Dendritic cell treated with granulocyte-macrophage colony-stimulating factor and Interleukin-4, amounts not matched to agents 40 ng/mL and 50 ng/mL, for 4 days (primary cell): ENCODE results near the gene ZNF79.

Experiments used
- H3K27ac Mint-ChIP-seq: one replicate; pipeline ENCODE4 v1.8.0; 2022; ENCODE audit warnings: mild to moderate bottlenecking, mixed read lengths
- H3K27me3 Mint-ChIP-seq: one replicate; pipeline ENCODE4 v1.8.0; 2022; ENCODE audit warnings: mild to moderate bottlenecking, mixed read lengths
- H3K36me3 Mint-ChIP-seq: one replicate; pipeline ENCODE4 v1.8.0; 2022; ENCODE audit warnings: low read depth, mixed read lengths
- H3K4me1 Mint-ChIP-seq: one replicate; pipeline ENCODE4 v1.8.0; 2022; ENCODE audit warnings: low read depth, mixed read lengths
- H3K4me3 Mint-ChIP-seq: one replicate; pipeline ENCODE4 v1.8.0; 2022; ENCODE audit warnings: mild to moderate bottlenecking, moderate library complexity, mixed read lengths
- H3K9me3 Mint-ChIP-seq: one replicate; pipeline ENCODE4 v1.8.0; 2022; ENCODE audit warnings: mixed read lengths
- intact Hi-C: fragments of 100-400 bp; cut with micrococcal nuclease; formaldehyde crosslinking; loops from one replicate; pipeline ENCODE4 v1.15.0; 2022

ZNF79 gene

DNA sequence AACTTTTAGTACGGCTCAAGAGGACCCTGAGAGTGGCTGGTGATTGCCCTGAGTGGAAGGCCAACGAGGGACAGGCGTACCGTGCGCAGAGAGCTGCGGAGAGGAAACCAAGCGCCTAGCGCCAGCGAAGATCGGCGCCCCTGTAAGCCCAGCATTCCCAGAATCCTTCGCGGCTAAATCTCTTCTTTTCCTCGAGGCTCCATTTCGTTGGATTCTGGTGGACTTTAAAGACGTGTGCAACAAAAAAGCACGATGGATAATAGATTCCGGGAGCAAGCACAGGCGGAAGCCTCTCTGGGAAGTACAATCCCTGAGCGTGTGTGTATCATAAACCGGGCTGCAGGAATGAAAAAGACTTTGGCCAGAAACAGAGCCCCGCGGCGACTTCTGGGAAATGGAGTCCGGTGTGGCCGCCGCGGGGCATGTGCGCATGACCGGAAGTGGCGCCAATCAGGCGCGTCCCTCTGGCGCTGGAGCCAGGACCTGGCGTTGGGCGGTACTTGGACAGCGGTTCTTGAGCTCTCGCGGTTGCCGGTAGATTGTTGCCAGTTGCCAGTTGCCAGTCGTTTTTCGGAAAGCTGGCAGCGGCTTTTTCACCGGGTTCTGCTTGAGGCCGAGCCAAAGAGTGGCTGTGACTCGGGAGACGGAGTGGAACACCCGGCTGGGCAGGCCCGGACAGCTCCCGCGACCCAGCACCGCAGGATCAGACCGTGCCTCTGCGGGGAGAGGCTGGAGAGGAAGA is at the start of gene ZNF79:
ZNF79 (plus strand) TSS at position 449 of the 742 bp plus-strand sequence. CDS start 406 bp downstream, outside the sequence.
- Mint-ChIP-seq H3K27me3 (no peaks in the 10 kb centered on the region), H3K27ac (peak within 1 kb of the TSS; percentile 94), H3K4me1 (peaks cover 52% of the 10 kb centered on the region), H3K9me3 (no peaks in the 10 kb centered on the region), H3K36me3 (peaks cover 40% of the 10 kb centered on the region), H3K4me3 (peak within 1 kb of the TSS; percentile 99)
- intact Hi-C loops = loop anchor here (1.0 to 10.0 kb wide), 3 partner anchors 27 to 199 kb away; partner anchors contain the start of genes LRSAM1, RPL12 and SLC2A8

DNA sequence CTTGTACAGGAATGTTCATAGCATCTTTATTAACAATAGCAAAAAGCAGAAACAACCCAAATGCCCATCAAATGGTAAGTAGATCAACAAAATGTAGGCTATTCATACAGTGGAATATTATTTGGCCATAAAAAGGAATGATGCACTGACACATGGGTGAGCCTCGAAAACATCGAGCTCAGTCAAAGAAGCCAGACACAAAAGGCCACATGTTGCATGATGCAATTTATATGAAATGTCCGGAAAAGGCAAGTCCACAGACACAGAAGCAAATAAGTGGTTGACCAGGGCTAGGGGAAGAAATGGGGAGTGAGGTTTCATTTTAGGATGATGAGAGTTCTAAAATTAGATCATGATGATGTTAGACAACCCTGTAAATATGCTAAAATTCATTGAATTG is 43.7 kb upstream of the ZNF79 start:
- intact Hi-C loops = no loop called here
- Mint-ChIP-seq H3K4me1 (no peaks in the 10 kb centered on the region), H3K27ac (no peak overlapping the region), H3K27me3 (peaks cover 23% of the 10 kb centered on the region), H3K9me3 (peaks cover 14% of the 10 kb centered on the region), H3K36me3 (no peaks in the 10 kb centered on the region), H3K4me3 (no peak overlapping the region)

DNA sequence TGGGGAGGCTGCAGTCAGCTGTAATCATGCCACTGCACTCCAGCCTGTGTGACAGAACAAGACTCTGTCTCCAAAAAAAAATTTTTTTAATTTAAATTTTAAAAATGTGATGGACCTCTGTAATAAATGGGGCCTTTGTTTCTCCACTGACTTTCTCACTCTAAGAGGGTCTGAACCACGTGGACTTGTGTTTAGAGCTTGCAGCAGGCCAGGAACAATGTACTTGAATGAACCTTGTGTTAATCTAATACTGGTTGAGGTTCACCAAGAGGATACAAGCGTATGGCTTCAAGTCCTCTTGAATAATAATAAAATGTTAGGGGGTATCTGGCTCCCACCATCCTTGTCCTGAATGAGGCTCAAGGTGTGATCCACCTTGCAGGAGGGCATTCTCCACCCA is 41.6 kb upstream of the ZNF79 start:
- Mint-ChIP-seq H3K27me3 (peaks cover 22% of the 10 kb centered on the region), H3K36me3 (no peaks in the 10 kb centered on the region), H3K4me3 (no peak overlapping the region), H3K9me3 (peaks cover 14% of the 10 kb centered on the region), H3K27ac (no peak overlapping the region), H3K4me1 (no peaks in the 10 kb centered on the region)
- intact Hi-C loops = no loop called here

DNA sequence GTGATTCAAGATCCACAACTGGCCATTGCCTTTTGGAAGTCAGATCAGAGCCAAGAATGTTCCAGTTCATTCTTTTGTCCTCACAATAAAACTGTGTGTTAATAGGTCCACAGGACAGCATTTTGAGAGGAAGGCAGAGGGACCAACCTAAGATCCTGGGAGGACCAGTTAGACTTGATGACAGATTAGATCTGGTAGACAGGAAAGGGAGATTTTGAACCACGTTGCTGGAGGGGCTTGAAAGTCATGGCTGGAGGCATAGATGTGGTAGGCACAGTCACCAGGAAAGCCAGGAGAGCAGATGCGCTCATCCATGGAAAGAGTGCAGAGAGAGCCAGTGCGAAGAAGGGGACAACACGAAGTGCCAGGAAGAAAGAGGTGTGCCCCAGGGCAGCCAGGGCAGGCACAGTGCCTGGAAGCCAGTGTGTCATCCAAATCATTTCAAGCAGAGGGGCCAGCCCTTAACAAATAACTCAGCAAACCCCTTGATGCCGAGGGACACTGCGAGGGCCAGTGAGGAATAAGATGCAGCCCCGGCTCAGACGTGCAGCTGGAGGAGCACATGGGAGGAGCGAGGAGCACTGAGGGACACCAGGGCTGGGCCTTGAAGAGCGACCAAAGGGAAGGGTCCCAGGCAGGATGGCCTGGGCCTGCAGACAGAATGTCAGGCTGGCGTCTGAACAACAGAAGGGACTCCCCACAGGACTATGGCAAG is 40.0 kb upstream of the ZNF79 start:
- Mint-ChIP-seq H3K27ac (no peak overlapping the region), H3K4me1 (peaks cover 14% of the 10 kb centered on the region), H3K4me3 (no peak overlapping the region), H3K27me3 (peaks cover 23% of the 10 kb centered on the region), H3K36me3 (no peaks in the 10 kb centered on the region), H3K9me3 (peaks cover 2% of the 10 kb centered on the region)
- intact Hi-C loops = no loop called here

DNA sequence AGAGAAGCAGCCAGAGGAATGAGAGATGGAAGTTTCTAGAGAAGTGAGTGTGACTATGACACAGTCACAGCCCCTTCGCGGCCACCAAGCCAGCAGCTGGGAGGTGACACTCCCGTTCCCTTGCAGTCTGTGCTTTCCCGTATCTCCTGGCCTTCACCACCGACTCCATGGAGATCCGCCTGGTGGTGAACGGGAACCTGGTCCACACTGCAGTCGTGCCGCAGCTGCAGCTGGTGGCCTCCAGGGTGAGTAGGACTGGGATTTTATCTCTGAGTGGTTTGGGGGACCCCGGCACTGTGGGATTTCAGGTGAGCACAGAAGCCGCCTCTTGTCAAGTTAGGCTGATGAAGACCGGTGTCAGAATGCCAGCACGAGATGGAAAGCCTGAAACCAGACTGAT is 39.3 kb upstream of the ZNF79 start:
- Mint-ChIP-seq H3K27me3 (peaks cover 23% of the 10 kb centered on the region), H3K4me3 (no peak overlapping the region), H3K4me1 (peaks cover 14% of the 10 kb centered on the region), H3K9me3 (no peaks in the 10 kb centered on the region), H3K27ac (no peak overlapping the region), H3K36me3 (no peaks in the 10 kb centered on the region)
- intact Hi-C loops = no loop called here

DNA sequence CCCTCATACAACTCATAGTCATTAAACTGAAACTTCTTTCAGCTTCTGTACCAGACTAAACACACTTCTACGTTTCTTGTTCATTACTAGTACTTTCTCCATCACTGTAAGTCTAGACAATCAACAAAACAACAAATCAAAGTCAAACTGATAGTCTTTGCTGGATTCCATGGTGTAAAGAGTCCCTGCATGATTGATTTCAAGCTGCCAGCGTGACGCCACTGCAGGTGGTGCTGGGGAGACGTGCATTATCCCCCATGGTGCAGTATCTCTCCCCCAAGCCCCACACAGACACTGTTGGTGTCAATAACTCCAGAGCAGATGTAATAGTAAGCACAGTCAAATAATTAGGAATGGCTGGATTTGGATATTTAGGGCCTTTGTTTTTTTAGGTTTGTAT is 37.9 kb upstream of the ZNF79 start:
- Mint-ChIP-seq H3K27me3 (peaks cover 23% of the 10 kb centered on the region), H3K4me3 (no peak overlapping the region), H3K9me3 (no peaks in the 10 kb centered on the region), H3K27ac (no peak overlapping the region), H3K36me3 (no peaks in the 10 kb centered on the region), H3K4me1 (peaks cover 14% of the 10 kb centered on the region)
- intact Hi-C loops = no loop called here

DNA sequence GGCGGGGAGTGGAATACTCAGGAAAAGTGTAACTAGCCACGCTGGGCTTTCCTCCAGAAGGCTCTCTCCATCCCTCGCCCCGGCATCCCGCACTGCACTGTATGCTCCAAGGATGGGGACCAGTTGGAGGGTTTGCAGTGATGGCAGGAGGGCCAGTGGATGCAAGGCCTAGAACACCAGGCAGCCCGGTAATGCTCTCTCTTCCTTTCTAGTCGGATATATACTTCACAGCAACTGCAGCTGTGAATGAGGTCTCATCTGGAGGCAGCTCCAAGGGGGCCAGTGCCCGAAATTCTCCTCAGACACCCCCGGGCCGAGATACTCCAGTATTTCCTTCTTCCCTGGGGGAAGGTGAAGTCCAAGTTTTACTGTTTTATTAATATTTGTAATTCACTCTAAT is 37.2 kb upstream of the ZNF79 start:
- no peak overlapping the region for H3K27ac Mint-ChIP-seq
- no peaks in the 10 kb centered on the region for H3K9me3 Mint-ChIP-seq
- H3K36me3 Mint-ChIP-seq = no peaks in the 10 kb centered on the region
- no peak overlapping the region for H3K4me3 Mint-ChIP-seq
- intact Hi-C loops = no loop called here
- peaks cover 21% of the 10 kb centered on the region for H3K27me3 Mint-ChIP-seq
- peaks cover 15% of the 10 kb centered on the region for H3K4me1 Mint-ChIP-seq

DNA sequence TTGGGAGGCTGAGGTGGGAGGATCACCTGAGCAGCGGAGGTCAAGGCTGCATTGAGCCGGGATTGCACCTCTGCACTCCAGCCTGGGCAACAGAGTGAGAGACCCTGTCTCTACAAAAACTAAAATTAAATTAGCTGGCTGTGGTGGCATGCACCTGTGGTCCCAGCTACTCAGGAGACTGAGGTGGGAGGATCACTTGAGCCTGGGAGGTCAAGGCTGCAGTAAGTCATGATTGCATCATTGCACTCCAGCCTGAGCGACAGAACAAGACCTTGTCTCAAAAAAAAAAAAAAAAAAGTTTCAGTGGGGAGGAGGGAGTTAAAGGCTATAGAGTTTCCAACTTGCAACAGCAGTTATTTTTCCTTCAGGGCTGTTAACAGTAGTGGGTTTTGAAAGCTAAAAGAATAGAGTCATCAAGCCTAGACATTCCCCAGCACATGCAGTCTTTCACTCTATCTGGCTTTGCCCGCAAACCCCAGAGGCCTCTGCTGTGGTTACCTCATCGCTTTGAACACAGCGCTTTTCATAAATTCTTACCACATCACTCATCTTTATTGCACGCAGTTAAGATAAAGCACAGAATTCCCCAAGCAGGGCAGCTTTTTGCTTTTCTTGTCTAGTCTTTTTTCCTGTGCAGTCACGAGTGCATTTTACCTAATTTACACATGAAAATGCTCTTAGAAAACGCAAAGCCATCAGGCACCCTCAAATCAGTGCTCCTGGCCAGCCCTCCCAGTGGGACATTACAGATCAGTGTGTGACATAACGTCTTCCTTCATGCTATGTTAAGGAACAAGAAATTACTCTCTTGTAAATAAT is 35.9 kb upstream of the ZNF79 start:
- Mint-ChIP-seq H3K9me3 (no peaks in the 10 kb centered on the region), H3K4me1 (peaks cover 24% of the 10 kb centered on the region), H3K4me3 (no peak overlapping the region), H3K27ac (no peak overlapping the region), H3K36me3 (no peaks in the 10 kb centered on the region), H3K27me3 (peaks cover 21% of the 10 kb centered on the region)
- intact Hi-C loops = no loop called here

DNA sequence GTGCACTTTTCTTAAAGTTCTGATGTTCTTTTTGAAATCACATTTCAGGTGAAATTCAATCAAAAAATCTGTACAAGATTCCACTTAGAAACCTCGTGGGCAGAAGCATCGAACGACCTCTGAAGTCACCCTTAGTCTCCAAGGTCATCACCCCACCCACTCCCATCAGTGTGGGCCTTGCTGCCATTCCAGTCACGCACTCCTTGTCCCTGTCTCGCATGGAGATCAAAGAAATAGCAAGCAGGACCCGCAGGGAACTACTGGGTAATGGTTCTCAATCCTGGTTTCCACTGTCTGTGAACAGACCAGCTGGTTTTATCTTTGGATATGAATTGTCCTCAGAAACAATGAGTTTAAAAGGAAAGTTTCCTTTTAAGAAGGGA is 35.3 kb upstream of the ZNF79 start:
- Mint-ChIP-seq H3K4me3 (no peak overlapping the region), H3K27me3 (peaks cover 18% of the 10 kb centered on the region), H3K27ac (no peak overlapping the region), H3K4me1 (peaks cover 24% of the 10 kb centered on the region), H3K36me3 (no peaks in the 10 kb centered on the region), H3K9me3 (no peaks in the 10 kb centered on the region)
- intact Hi-C loops = no loop called here

DNA sequence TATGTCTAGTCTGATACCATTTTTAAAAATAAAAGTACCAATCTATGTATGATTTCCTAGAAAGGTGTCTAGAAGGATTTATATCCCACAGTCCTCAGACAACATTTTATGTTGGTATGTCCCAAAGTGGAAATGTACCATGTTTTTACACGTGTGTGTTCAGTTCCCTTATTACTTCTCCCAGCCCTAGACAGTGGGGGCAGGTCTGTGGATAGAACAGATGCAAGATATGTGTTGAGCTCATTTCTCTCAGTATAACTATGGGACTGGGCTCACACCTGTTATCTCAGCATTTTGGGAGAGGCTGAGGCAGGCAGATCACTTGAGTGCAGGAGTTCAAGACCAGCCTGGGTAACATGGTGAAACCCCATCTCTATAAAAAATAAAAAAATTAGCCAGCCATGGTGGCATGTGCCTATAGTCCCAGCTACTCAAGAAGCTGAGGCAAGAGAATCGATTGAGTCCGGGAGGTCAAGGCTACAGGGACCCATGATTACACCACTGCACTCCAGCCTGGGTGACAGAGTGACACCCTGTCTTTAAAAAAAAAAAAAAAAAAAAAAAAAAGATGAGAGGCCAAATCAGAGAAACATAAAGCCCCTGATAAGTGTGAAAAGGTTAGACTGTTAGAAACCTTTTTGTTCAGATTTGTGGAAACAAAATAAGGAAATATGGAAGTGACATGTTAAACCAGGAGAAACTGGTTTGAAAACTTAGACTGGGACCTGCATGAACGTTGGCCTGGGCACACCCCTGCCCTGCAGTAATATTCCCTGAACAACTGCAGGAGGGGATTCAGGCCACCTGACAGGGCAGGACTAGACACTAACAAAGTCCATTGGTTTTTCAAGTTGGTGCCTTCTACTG is 34.6 kb upstream of the ZNF79 start:
- Mint-ChIP-seq H3K27me3 (peaks cover 11% of the 10 kb centered on the region), H3K36me3 (no peaks in the 10 kb centered on the region), H3K4me3 (no peak overlapping the region), H3K9me3 (no peaks in the 10 kb centered on the region), H3K27ac (no peak overlapping the region), H3K4me1 (peaks cover 24% of the 10 kb centered on the region)
- intact Hi-C loops = no loop called here

DNA sequence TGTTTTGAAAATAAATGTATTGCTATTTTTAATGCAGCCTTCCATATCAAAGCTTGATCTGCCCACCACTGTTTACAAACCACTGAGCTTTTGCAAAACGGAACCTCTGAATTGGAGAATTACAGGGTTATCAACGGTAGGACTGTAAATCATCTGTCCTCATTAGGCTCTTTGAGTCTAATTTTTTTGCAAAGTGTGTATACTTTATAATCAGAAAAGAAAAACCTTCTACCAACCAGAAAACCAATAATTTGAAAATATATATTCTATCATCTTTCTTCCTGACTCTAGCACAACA is 34.0 kb upstream of the ZNF79 start:
- H3K4me3 Mint-ChIP-seq = no peak overlapping the region
- H3K27ac Mint-ChIP-seq = no peak overlapping the region
- no peaks in the 10 kb centered on the region for H3K9me3 Mint-ChIP-seq
- H3K27me3 Mint-ChIP-seq = peaks cover 9% of the 10 kb centered on the region
- intact Hi-C loops = no loop called here
- peaks cover 24% of the 10 kb centered on the region for H3K4me1 Mint-ChIP-seq
- no peaks in the 10 kb centered on the region for H3K36me3 Mint-ChIP-seq

DNA sequence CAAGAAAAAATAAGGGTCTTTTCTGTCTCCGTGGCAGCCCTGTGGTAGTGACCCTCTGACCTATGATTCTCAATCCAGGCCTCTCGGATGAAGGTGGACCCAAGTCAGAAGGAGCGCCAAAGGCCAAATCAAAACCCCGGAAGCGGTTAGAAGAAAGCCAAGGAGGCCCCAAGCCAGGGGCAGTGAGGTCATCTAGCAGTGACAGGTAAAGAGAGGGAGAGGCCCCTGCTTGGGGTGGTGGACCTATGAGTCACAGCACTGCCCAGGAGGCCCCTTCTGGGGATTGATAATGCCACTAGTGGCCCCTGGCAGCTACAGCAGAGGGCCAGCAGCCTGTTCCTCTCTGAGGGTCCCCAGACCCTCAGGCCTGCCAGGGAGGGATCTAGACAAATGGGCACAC is 33.6 kb upstream of the ZNF79 start:
- Mint-ChIP-seq H3K4me1 (peaks cover 26% of the 10 kb centered on the region), H3K4me3 (no peak overlapping the region), H3K27ac (no peak overlapping the region), H3K9me3 (no peaks in the 10 kb centered on the region), H3K36me3 (no peaks in the 10 kb centered on the region), H3K27me3 (peaks cover 12% of the 10 kb centered on the region)
- intact Hi-C loops = no loop called here

DNA sequence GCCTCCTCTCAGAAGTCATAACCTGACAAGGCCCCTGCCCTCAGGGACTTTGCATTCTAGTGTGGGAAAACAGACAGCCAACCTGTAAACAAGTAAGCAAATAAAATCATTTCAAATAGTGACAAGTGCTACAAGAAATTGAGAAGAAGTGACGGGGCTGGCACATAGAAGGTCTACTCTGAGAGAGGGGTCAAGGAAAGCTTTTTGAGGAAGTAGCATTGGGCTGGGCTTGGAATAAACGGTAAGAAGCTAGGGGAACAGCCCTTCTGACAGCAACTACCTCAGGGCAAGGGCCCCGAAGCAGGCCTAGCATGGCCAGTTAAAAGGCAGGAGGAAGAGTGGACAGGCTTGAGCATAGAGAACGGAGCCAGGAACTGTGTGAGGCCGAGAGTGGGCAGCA is 32.0 kb upstream of the ZNF79 start:
- no peak overlapping the region for H3K4me3 Mint-ChIP-seq
- H3K27me3 Mint-ChIP-seq = peaks cover 16% of the 10 kb centered on the region
- peaks cover 35% of the 10 kb centered on the region for H3K4me1 Mint-ChIP-seq
- no peak overlapping the region for H3K27ac Mint-ChIP-seq
- H3K9me3 Mint-ChIP-seq = no peaks in the 10 kb centered on the region
- intact Hi-C loops = no loop called here
- no peaks in the 10 kb centered on the region for H3K36me3 Mint-ChIP-seq
